PFSK-1 (cell line): ENCODE measurements around the gene UNC119.

ENCODE experiments used
- SIN3A ChIP-seq: IDR thresholded peaks from 2 replicates; pipeline ENCODE4 v1.6.1; 2012; ENCODE audit warnings: mild to moderate bottlenecking, low read length, moderate library complexity, borderline replicate concordance; ENCODE audit not compliant: insufficient read depth
- TAF1 ChIP-seq: IDR thresholded peaks from 2 replicates; pipeline ENCODE4 v1.6.1; 2012; ENCODE audit warnings: low read length, control low read depth, borderline replicate concordance; ENCODE audit not compliant: insufficient read depth

DNA sequence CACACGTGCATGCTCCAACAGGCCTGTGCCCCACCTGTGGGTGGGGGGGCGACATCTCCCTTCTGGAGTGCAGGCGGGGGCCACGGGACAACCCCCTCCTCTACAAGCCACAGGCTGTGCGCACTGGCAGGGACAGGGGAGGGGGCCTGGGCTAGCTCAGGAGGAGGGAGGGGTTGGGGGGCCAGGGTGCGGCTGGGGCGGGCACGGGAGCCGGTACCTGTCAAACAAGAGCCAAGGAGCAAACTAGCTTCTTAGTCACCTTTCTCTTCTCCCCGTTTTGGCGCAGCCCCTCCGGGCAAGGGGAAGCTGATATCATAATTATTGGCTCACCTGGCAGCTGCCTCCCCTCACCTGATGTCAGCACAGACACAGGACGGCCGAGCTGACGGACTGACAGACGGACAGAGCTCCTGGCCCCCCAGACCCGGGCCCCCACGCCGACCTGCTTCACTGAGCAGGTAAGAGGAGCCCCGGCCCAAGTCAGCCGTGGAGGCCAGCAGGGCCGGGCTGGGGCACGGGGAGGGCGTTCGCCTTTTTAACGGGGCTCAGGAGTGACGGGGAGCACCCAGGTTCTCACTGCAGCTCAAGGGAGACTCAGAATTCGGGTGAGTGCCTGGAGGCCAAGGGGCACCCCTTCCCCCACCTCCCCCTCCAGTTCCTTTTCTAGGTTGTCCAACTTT, 46.3 kb downstream of the UNC119 start, which contains the start of gene FOXN1:
- TF ChIP-seq TAF1 (no peak), SIN3A (no peak)
